Stimulated activated CD4-positive, alpha-beta T cell treated with anti-CD3 and anti-CD28 coated beads, TNF-alpha, amount 100 ng/mL, for 4 hours (primary cell): ENCODE measurements around the gene CXCL11.
"Not testable (repeated sequence)": the region's sequence is repeated elsewhere in the genome, so short reads cannot be mapped to it uniquely, and the experiment has no call there.

Source experiments
- DNase-seq, 3 experiments: peaks; one replicate each; pipeline ENCODE4 v3.0.0-alpha.2; 2020; ENCODE audit warnings: low read depth in 3 of 3

CXCL11 gene

DNA sequence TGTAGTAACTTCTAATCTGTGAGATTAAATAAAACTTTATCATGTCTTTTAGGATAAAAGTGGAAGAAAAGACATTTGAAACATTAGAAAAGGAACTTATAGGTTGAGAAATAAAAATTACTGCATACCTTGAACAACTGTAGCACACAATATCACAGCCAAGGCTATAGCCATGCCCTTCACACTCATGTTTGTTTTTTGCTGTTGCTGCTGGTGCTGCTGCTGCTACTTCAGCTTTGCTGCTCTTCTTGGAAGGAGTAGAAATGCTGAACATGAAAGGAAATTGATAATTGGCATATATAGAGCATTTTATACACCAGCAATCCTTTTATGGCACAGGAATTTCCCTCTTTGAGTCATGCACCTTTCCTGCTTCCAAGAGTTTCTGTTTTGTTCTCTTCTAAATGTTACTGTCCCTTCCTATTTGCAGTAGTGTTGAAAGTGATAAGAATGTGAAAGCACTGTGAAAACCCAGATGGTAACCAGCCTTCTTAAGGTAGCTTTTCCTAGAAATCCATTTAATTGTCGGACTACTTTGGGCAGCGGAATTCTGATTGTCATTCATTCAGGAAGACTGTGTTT, at the start of gene CXCL11:
Gene CXCL11 (minus strand): TSS at position 272 of the 582 bp plus-strand sequence. CDS start 83 bp downstream, at position 189.
- no peak for DNase-seq

DNA sequence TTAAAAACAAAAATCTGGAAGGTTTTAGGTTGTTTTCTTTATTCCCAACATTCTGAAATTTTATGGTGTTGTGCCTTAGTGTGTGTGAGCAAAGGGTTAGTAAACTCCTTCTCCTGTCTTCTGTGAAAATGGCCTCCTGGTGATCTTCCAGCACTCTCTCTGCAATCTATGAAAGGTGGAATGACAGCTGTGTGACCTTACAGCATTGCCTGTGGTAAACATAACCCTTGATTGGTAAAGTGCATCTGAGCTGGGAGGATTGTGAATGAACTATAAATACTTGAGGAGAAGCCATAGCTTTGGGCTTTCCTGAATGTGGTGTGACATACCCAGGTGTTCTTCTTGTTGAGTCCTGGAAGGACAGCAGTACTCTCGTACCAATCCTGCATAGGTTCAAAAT, 48.7 kb upstream of the CXCL11 start:
- no peak for DNase-seq

DNA sequence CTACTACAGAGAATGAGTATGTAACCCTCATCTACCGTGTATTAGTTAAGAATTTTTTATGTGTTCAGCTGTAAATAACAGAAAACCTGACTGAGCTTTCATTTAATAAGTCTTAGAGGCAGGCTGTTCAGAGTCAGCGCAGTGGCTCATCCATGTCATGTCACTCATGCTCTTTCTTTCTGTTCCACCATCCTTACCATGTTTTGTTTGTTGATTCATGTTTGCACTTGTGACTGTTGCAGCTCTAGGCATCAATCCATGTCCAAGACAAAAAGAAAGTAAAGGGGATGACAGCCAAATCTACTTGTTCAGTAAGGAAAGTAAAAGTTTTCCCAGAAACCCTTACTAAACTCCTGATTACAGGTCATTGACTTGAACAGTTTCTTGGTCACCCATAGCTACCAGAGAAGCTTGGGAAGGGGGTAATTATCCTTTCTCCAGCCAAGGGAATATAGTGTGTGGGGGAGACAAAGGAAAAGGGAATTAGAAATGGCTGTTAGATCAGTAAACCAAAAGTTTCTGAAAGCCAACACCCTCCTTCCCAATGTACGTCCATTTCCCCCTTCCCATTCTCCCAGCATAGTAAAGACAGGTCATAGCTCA, 47.6 kb upstream of the CXCL11 start:
- no peak for DNase-seq

- no peak for DNase-seq
Measured at GRCh38 chr4:76078033-76078613, 42.3 kb upstream of the CXCL11 start.

- DNase-seq, result no peak
Measured at GRCh38 chr4:76074993-76075600, 39.2 kb upstream of the CXCL11 start.

DNA sequence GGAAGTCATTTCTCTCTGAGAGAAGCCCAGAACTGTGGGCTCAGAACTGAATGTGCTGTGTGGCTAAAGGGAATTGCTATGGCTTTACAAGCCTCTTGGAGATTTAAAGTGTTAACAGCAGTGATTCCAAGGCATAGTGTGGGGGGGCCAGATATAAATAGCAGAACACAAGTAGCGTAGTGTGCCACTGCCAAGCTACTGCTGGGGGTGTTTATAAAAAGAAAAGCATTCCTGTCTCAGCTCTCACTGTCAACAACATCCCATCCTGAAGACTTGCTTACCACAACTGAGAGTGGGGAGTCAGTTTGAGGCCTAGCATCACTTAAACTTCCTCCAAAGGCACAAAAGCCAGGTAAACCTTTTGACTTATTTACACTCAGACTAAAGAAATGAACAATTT, 38.6 kb upstream of the CXCL11 start, which contains the start of gene ART3:
Gene ART3 (plus strand): TSS at position 242 of the 400 bp plus-strand sequence. CDS start 1,181 bp downstream, outside the sequence.
- no peak for DNase-seq

GRCh38 chr4:76072760-76073159, 36.9 kb upstream of the CXCL11 start:
- no peak for DNase-seq

DNA sequence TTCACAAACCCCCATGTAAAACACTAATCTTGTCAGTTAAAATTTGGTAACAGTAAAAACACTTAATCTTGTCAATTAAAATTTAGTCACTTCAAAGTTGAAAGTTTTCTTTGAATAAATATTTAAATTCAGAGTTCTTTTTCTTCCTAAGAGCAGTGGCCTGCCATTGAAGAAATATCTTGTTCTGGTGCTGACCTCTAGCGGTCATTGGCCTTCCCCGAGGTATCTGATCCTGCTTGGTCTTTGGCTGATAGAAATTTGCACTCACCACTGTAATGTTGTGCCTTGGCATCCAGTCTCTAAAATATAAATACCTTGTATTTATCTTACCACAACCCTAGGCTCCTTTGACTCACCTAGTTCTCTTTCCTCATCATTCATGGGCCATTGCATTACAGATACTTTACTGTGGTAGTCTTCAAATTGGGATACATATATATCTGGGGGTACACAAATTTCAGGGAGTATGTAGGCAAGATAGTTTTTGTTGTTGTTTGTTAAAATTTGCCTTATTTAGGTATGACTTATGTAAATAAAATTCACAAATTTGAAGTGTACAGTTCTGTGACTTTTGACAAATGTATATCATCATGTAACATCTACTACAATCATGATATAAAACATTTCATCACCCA, 31.9 kb upstream of the CXCL11 start:
- DNase-seq, result peak; percentile 40 to 46 (median 40)

DNA sequence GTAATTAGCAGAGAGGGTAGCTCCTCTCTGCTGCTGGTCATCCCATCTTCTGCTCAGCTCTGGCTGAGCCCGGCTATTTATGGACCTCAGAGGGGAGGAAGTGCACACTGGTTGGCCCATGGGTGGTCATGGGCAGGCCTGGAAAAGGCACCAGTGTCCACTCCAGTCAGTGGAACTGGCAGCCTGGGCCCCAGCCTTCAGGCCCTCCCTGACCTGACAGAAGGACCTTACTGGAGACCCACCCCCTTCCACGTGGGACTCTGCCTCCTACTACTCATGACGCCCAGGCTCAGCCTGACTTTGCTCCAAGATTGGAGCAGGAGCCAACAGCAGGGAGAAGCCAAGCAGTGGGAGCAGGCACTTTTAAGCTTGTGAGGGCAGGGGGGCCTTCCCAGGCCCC, 30.7 kb upstream of the CXCL11 start:
- no peak for DNase-seq

- no peak for DNase-seq
Measured at GRCh38 chr4:76061982-76062381, 26.1 kb upstream of the CXCL11 start.

DNA sequence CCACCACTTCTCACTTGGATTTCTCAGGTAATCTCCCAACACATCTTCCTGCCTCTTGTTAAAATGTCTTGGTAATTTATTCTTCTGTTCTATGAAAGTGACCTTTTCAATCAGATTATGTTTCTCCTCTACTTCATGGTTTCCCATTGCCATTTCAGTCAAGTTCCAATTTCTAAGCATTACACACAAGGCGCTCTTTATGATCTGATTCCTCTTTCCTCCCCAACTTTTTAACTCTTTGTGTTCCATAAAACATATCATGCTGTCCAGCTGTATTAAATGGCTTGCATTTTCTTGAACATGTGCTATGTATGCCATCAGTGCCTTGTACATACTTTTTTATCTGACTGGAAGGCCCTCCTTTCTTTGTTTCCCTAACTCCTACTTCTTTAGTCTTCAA, 25.6 kb upstream of the CXCL11 start:
- no peak for DNase-seq

- no peak for DNase-seq
Measured at GRCh38 chr4:76060506-76060905, 24.6 kb upstream of the CXCL11 start.

DNA sequence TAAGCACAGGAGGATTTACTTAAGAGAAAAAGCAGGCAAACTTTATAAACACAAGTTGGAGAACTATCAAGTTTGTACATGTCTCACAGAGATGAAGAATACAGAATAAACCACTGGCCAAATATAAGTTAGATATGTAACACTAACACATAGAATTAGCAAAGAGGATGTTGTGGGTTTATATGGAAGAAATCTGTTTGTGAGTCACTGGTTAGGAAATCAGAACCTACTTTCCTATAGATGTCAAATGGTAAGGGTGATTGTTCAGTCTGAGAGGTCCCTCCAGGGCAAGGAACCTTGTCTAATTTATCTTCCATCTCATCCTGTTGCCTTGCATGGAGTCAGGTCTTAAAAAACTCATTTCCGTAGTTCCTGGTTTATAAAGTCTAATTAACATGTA, 23.9 kb upstream of the CXCL11 start:
- DNase-seq, result no peak

- DNase-seq, result no peak
Measured at GRCh38 chr4:76058888-76059426, 23.1 kb upstream of the CXCL11 start.

DNA sequence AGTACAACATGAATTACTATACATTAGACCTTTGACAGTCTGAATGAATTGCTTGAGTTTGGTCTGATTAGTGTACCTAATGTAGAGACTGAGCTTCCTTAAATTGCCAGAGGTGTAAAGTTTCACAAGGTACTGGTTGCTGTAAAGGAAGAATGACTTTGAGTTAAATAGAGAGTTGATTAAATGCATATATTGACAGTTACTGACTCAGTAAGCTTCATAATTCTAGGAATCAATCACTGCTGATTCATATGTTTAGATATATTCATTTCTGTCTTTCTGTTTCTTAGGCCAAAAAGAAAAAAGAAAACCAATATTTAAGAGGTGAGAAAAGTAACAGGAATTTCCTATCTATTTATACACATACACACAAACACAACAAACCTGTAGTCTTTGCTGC, 22.4 kb upstream of the CXCL11 start:
- DNase-seq, result no peak

DNA sequence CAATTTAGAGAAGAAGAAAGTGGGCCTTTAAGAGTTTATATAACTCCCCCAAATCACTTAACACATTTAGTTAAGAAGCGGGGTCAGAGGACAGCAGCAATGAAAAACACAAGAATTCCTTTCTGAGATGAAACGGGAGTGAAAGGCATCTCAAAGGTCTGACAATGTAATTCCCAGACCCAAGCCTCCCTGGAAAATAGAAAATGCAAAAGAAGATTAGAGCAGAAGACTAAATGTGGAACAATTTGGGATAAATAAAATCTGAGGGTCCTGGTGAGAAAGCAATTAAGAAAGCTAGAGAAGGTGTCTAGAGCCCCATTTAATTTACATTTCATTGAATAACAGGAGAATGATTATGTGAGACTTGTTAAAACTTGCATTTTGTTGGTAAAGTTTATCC, 19.6 kb upstream of the CXCL11 start:
- no peak for DNase-seq

GRCh38 chr4:76055016-76055415, 19.1 kb upstream of the CXCL11 start:
- no peak for DNase-seq

DNA sequence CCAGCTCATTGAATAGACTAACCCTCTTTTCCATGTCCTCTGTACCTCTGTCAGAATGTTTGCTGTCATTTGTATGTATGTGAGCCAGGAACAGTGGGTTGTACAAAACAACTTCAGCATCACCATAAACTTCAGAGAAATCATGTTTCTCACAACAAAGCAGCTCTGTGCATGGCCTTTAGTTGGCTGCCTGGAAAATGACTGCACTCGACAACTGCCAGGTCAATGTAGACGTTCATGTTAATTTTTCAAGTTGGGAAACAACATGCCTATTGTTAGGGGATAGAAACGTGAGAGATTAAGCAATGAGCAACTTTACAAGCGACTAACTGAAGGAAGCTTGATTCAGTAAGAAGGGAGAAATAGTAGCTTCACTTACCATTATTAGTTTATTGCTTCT, 17.9 kb upstream of the CXCL11 start:
- no peak for DNase-seq

- not testable (repeated sequence) for DNase-seq
Measured at GRCh38 chr4:76050560-76051050, 14.7 kb upstream of the CXCL11 start.

- not testable (repeated sequence) for DNase-seq
Measured at GRCh38 chr4:76049860-76050416, 14.1 kb upstream of the CXCL11 start.

DNA sequence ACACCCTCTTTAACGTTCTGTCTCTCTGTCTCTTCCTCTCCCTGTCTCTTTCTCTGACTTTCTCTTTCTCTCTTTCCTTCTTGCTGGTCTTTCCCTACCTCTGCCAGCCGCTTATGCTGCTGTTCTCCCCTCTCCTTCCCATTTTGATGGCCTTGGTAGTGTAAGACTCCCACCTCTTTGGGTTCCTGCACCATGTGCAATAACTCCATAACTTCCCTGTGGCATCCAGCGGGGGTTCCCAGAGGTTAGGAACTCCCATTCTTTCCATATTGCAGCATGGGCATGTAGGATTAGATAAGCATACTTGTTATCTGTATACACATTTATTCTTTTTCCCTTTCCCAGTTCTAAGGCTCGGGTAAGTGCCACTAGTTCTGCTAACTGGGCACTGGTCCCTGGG, 8.8 kb upstream of the CXCL11 start:
- not testable (repeated sequence) for DNase-seq

DNA sequence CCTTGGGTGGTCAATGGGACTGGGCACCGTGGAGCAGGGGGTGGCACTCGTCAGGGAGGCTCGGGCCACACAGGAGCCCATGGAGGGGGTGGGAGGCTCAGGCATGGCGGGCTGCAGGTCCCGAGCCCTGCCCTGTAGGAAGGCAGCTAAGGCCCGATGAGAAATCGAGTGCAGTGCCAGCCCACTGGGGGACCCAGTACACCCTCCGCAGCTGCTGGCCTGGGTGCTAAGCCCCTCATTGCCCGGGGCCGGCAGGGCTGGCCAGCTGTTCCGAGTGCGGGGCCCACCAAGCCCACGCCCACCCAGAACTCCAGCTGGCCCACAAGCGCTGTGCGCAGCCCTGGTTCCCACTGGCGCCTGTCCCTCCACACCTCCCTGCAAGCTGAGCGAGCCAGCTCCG, 7.4 kb upstream of the CXCL11 start:
- DNase-seq, result not testable (repeated sequence)
